ENCODE data around the gene ADAM22. TPM values are rescaled to one million over a fixed set of nuclear protein-coding genes. Genes with fewer than 3 reads are reported as not detected.

ADAM22 gene
- total and polyA plus RNA-seq, 2 experiments from 2014 or later, result 2.7 to 18.7 TPM

GRCh38 chr7:88015309-88015708, 81.3 kb downstream of the ADAM22 start:
- Histone ChIP-seq H3K36me3 (ENCODE audit: insufficient read depth) (no peaks in the 10 kb centered on the region), H3F3A (replicated peaks; ENCODE audit: low read depth) (no peaks in the 10 kb centered on the region), H3K4me3 (no peak overlapping the region), H3K27me3 (ENCODE audit: insufficient read depth) (no peaks in the 10 kb centered on the region), H2AFZ (no peak overlapping the region), H3K9me2 (ENCODE audit: insufficient read depth) (no peaks in the 10 kb centered on the region), H3K27ac (ENCODE audit: low read depth) (no peak overlapping the region), H3K4me2 (no peak overlapping the region), H3K79me2 (replicated peaks; ENCODE audit: insufficient read depth) (no peaks in the 10 kb centered on the region), H4K20me1 (replicated peaks; ENCODE audit: insufficient read depth) (no peaks in the 10 kb centered on the region), H3K4me1 (ENCODE audit: insufficient read depth) (no peaks in the 10 kb centered on the region)
- Mint-ChIP-seq H3K27ac (no peak overlapping the region), H3K36me3 (ENCODE audit: low read depth) (no peaks in the 10 kb centered on the region), H3K4me3 (no peak overlapping the region), H3K27me3 (ENCODE audit: insufficient read depth, low read depth, poor library complexity) (peaks cover 3% of the 10 kb centered on the region), H3K4me1 (peaks cover 3% of the 10 kb centered on the region; the same call in 2 of the 3 replicates), H3K9me3 (no peaks in the 10 kb centered on the region)
- ATAC-seq (no peak), DNase-seq (ENCODE audit: low spot score) (no peak)
- TF ChIP-seq JUNB (IDR thresholded peaks at IDR 0.05; ENCODE audit: unreplicated experiment), result no peak
- no peak for TF ChIP-seq ZNF114 (CRISPR knock-in tag; IDR thresholded peaks at IDR 0.05)
- TF ChIP-seq EZH2 (IDR thresholded peaks at IDR 0.05; ENCODE audit: low read depth, unreplicated experiment), result no peak
- no peak for TF ChIP-seq ETS1 (IDR thresholded peaks at IDR 0.05)
- no peak for TF ChIP-seq CREB1 (CRISPR knock-in tag; IDR thresholded peaks at IDR 0.05; ENCODE audit: low read depth)
- no peak for TF ChIP-seq POLR2AphosphoS5 (IDR thresholded peaks at IDR 0.05; ENCODE audit: low read depth)
- TF ChIP-seq NANOG (IDR thresholded peaks at IDR 0.05; ENCODE audit: borderline replicate concordance), result no peak
- TF ChIP-seq REST (IDR thresholded peaks at IDR 0.05; ENCODE audit: unreplicated experiment), result no peak
- TF ChIP-seq CTCF (conservative IDR thresholded peaks at IDR 0.05; ENCODE audit: low read depth in 2 of 2), result no peak
- no peak for TF ChIP-seq EZH2phosphoT487 (IDR thresholded peaks at IDR 0.05; ENCODE audit: unreplicated experiment)
- no peak for TF ChIP-seq ZNF462 (CRISPR knock-in tag; IDR thresholded peaks at IDR 0.05)
- no peak for TF ChIP-seq STAT1 (IDR thresholded peaks at IDR 0.05; ENCODE audit: unreplicated experiment)
- TF ChIP-seq ZNF331 (CRISPR knock-in tag; IDR thresholded peaks at IDR 0.05; ENCODE audit: low read depth), result no peak

All from GM23338 (cell line).